WTC11 (cell line): ENCODE measurements around the gene ZBTB20. TPM values are rescaled to one million over a fixed set of nuclear protein-coding genes. Genes with fewer than 3 reads are reported as not detected.

ENCODE experiments used
- ATAC-seq: fragments of 200-7000 bp; cut with Tn5 transposase; 2 replicates; pipeline ENCODE4 v1.10.0; 2021; ENCODE audit warnings: mild to moderate bottlenecking, moderate library complexity
- CTCF ChIA-PET: fragments of 300-600 bp; sonication (Branson Sonifier 250); formaldehyde crosslinking; loops from one replicate; lab custom pipeline; 2021; ENCODE audit warnings: antibody characterized with exemption; lab: Charles Lee
- POLR2A ChIA-PET: fragments of 350-600 bp; sonication (Branson Sonifier 250); formaldehyde crosslinking; loops from one replicate; lab custom pipeline; 2021; ENCODE audit warnings: antibody characterized with exemption; lab: Charles Lee
- DNase-seq: peaks from one replicate; pipeline ENCODE4 v3.0.0; 2021; ENCODE audit warnings: low spot score
- H3K27ac Mint-ChIP-seq: 2 replicates; pipeline ENCODE4 v1.8.0; 2021; ENCODE audit warnings: mixed read lengths
- H3K27me3 Mint-ChIP-seq: 2 replicates; pipeline ENCODE4 v1.8.0; 2021; ENCODE audit warnings: low read depth, mild to moderate bottlenecking, moderate library complexity, mixed read lengths
- H3K36me3 Mint-ChIP-seq: 2 replicates; pipeline ENCODE4 v1.8.0; 2021; ENCODE audit warnings: mixed read lengths
- H3K4me1 Mint-ChIP-seq: 2 replicates; pipeline ENCODE4 v1.8.0; 2022; ENCODE audit warnings: mixed read lengths
- H3K4me3 Mint-ChIP-seq: 2 replicates; pipeline ENCODE4 v1.8.0; 2021; ENCODE audit warnings: mild to moderate bottlenecking, moderate library complexity, mixed read lengths
- H3K9me3 Mint-ChIP-seq: 2 replicates; pipeline ENCODE4 v1.8.0; 2021; ENCODE audit warnings: mixed read lengths
- CBFB ChIP-seq: sonication (generic); formaldehyde crosslinking; IDR thresholded peaks from 2 replicates; pipeline ENCODE4 v1.8.1; 2022; ENCODE audit warnings: mild to moderate bottlenecking, low read depth, missing genetic modification reagents
- ESRRA ChIP-seq: sonication (generic); formaldehyde crosslinking; IDR thresholded peaks from 2 replicates; pipeline ENCODE4 v1.8.1; 2022; ENCODE audit warnings: mild to moderate bottlenecking, missing genetic modification reagents, borderline replicate concordance
- ETV6 ChIP-seq: sonication (generic); formaldehyde crosslinking; IDR thresholded peaks from 2 replicates; pipeline ENCODE4 v1.8.1; 2022; ENCODE audit warnings: mild to moderate bottlenecking, missing genetic modification reagents
- FOXJ3 ChIP-seq: sonication (generic); formaldehyde crosslinking; IDR thresholded peaks from 2 replicates; pipeline ENCODE4 v1.9.0; 2021; ENCODE audit warnings: missing genetic modification reagents, mild to moderate bottlenecking, borderline replicate concordance
- GABPB1 ChIP-seq: sonication (generic); formaldehyde crosslinking; IDR thresholded peaks from 2 replicates; pipeline ENCODE4 v1.8.1; 2023; ENCODE audit warnings: mild to moderate bottlenecking, missing genetic modification reagents
- IRF2 ChIP-seq: sonication (generic); formaldehyde crosslinking; IDR thresholded peaks from 2 replicates; pipeline ENCODE4 v1.8.0; 2022; ENCODE audit warnings: low read depth, missing genetic modification reagents, borderline replicate concordance
- NR1H2 ChIP-seq: sonication (generic); formaldehyde crosslinking; IDR thresholded peaks from 2 replicates; pipeline ENCODE4 v1.9.0; 2021; ENCODE audit warnings: mild to moderate bottlenecking, moderate library complexity, missing genetic modification reagents
- RELA ChIP-seq: sonication (generic); formaldehyde crosslinking; IDR thresholded peaks from 2 replicates; pipeline ENCODE4 v1.8.1; 2022; ENCODE audit warnings: missing genetic modification reagents, mild to moderate bottlenecking, borderline replicate concordance
- TP53 ChIP-seq: sonication (generic); formaldehyde crosslinking; IDR thresholded peaks from 2 replicates; pipeline ENCODE4 v1.8.1; 2023; ENCODE audit warnings: mild to moderate bottlenecking, missing genetic modification reagents
- ZBTB21 ChIP-seq: sonication (generic); formaldehyde crosslinking; IDR thresholded peaks from 2 replicates; pipeline ENCODE4 v1.8.1; 2023; ENCODE audit warnings: mild to moderate bottlenecking, missing genetic modification reagents, borderline replicate concordance
- ZNF121 ChIP-seq: sonication (generic); formaldehyde crosslinking; IDR thresholded peaks from 2 replicates; pipeline ENCODE4 v1.8.0; 2023; ENCODE audit warnings: missing genetic modification reagents
- total RNA-seq: library from RNA; stranded (reverse); gene quantifications from 3 replicates; pipeline ENCODE4 v1.2.3, GENCODE V29; 2021
- TF ChIP-seq, protein P1 (sequence below): fragments of 250-450 bp; sonication (Bioruptor Pico); IDR thresholded peaks from 2 replicates; pipeline ENCODE4 v1.8.0; 2021; ENCODE audit warnings: mild to moderate bottlenecking
- TF ChIP-seq, protein P2 (sequence below): sonication (generic); formaldehyde crosslinking; IDR thresholded peaks from 2 replicates; pipeline ENCODE4 v1.8.1; 2022; ENCODE audit warnings: missing genetic modification reagents, borderline replicate concordance
- TF ChIP-seq, protein P3 (sequence below): sonication (generic); formaldehyde crosslinking; IDR thresholded peaks from 2 replicates; pipeline ENCODE4 v1.8.1; 2022; ENCODE audit warnings: mild to moderate bottlenecking, missing genetic modification reagents, moderate library complexity, borderline replicate concordance
- TF ChIP-seq, protein P4 (sequence below): sonication (generic); formaldehyde crosslinking; conservative IDR thresholded peaks from 2 replicates; pipeline ENCODE4 v1.8.1; 2023; ENCODE audit warnings: mild to moderate bottlenecking, low read depth, missing genetic modification reagents, moderate library complexity
- TF ChIP-seq, protein P5 (sequence below): fragments of 250-450 bp; sonication (Bioruptor Pico); IDR thresholded peaks from 2 replicates; pipeline ENCODE4 v1.9.0; 2021; ENCODE audit warnings: mild to moderate bottlenecking
- TF ChIP-seq, protein P6 (sequence below): sonication (generic); formaldehyde crosslinking; IDR thresholded peaks from 2 replicates; pipeline ENCODE4 v1.8.0; 2023; ENCODE audit warnings: missing genetic modification reagents, mild to moderate bottlenecking, borderline replicate concordance
- TF ChIP-seq, protein P7 (sequence below): sonication (generic); formaldehyde crosslinking; IDR thresholded peaks from 2 replicates; pipeline ENCODE4 v1.8.1; 2023; ENCODE audit warnings: mild to moderate bottlenecking, missing genetic modification reagents, moderate library complexity
- TF ChIP-seq, protein P8 (sequence below): fragments of 250-450 bp; sonication (Bioruptor Pico); IDR thresholded peaks from 2 replicates; pipeline ENCODE4 v2.1.2; 2022; ENCODE audit warnings: mild to moderate bottlenecking, moderate library complexity

ZBTB20 gene
- total RNA-seq, 1 experiment from 2014 or later: 1.5 TPM

DNA sequence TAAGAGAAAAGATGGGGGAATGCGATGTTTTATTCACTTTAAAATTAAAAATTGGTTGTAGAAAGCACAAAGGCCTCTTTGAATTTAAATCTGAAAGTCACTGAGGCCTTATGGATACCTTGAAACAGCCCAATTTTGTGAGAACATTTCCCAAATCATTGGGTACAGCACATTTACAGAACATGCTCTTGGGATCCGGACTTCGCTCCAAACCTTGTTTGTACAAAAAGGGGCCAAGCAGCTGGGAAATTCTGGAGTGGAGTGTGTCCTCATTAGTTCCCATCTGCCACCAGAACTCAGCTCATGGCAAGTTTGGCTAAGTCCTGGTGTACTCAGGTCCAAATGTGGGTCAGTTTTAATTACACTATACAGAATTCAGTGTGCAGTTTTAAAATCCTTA is 254.2 kb downstream of the ZBTB20 start (continued):
- TF ChIP-seq, protein P1, sequence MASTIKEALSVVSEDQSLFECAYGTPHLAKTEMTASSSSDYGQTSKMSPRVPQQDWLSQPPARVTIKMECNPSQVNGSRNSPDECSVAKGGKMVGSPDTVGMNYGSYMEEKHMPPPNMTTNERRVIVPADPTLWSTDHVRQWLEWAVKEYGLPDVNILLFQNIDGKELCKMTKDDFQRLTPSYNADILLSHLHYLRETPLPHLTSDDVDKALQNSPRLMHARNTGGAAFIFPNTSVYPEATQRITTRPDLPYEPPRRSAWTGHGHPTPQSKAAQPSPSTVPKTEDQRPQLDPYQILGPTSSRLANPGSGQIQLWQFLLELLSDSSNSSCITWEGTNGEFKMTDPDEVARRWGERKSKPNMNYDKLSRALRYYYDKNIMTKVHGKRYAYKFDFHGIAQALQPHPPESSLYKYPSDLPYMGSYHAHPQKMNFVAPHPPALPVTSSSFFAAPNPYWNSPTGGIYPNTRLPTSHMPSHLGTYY (CRISPR knock-in tag): no peak
- TF ChIP-seq ESRRA (CRISPR knock-in tag) (no peak), RELA (CRISPR knock-in tag) (no peak), GABPB1 (CRISPR knock-in tag) (no peak), NR1H2 (no peak), FOXJ3 (CRISPR knock-in tag) (no peak)
- TF ChIP-seq, protein P2, sequence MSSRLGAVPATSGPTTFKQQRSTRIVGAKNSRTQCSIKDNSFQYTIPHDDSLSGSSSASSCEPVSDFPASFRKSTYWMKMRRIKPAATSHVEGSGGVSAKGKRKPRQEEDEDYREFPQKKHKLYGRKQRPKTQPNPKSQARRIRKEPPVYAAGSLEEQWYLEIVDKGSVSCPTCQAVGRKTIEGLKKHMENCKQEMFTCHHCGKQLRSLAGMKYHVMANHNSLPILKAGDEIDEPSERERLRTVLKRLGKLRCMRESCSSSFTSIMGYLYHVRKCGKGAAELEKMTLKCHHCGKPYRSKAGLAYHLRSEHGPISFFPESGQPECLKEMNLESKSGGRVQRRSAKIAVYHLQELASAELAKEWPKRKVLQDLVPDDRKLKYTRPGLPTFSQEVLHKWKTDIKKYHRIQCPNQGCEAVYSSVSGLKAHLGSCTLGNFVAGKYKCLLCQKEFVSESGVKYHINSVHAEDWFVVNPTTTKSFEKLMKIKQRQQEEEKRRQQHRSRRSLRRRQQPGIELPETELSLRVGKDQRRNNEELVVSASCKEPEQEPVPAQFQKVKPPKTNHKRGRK: no peak
- TF ChIP-seq, protein P3, sequence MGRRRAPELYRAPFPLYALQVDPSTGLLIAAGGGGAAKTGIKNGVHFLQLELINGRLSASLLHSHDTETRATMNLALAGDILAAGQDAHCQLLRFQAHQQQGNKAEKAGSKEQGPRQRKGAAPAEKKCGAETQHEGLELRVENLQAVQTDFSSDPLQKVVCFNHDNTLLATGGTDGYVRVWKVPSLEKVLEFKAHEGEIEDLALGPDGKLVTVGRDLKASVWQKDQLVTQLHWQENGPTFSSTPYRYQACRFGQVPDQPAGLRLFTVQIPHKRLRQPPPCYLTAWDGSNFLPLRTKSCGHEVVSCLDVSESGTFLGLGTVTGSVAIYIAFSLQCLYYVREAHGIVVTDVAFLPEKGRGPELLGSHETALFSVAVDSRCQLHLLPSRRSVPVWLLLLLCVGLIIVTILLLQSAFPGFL (CRISPR knock-in tag): no peak
- TF ChIP-seq, protein P4, sequence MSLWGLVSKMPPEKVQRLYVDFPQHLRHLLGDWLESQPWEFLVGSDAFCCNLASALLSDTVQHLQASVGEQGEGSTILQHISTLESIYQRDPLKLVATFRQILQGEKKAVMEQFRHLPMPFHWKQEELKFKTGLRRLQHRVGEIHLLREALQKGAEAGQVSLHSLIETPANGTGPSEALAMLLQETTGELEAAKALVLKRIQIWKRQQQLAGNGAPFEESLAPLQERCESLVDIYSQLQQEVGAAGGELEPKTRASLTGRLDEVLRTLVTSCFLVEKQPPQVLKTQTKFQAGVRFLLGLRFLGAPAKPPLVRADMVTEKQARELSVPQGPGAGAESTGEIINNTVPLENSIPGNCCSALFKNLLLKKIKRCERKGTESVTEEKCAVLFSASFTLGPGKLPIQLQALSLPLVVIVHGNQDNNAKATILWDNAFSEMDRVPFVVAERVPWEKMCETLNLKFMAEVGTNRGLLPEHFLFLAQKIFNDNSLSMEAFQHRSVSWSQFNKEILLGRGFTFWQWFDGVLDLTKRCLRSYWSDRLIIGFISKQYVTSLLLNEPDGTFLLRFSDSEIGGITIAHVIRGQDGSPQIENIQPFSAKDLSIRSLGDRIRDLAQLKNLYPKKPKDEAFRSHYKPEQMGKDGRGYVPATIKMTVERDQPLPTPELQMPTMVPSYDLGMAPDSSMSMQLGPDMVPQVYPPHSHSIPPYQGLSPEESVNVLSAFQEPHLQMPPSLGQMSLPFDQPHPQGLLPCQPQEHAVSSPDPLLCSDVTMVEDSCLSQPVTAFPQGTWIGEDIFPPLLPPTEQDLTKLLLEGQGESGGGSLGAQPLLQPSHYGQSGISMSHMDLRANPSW: no peak

DNA sequence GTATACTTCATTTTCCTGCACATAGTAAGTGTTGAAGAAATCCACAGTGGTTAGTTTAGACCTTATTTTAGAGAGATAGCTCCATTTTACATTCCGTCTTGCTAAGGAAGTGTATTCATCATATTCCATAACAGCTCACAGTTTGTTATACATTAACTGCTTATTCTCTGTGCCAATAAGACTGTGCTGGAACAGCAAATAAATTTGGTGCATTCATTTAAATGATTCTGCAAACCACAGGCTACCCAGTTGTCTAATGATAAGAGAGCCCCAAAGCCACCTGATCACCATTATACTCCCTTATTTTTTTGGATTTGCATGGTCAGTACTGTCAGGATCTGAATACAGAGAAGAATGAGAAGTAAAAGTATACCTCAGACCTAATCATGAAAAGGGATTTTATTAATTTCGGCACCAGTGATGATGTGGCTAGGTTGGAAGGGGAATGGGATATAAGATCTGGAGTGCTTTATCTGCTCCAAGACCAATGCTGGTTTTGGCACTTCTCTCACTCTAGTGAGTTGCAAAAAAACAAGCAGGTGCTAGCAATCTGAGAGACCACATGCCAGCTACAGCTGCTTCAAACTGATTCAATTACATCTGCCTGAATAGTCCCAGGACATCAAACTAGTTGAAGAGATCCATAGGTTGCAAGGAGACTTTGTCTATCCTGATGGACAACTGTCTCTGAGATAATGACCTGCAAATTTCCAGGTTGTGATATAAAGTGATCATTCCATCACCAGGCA is 254.8 kb downstream of the ZBTB20 start:
- H3K27me3 Mint-ChIP-seq: no peaks in the 10 kb centered on the region
- ATAC-seq: no peak
- H3K9me3 Mint-ChIP-seq: no peaks in the 10 kb centered on the region
- no peak overlapping the region for H3K4me3 Mint-ChIP-seq
- POLR2A ChIA-PET: interaction anchor here (0.5 kb wide), 1 partner anchor 217 kb away, joined by 3 read pairs; no protein-coding TSS in a partner anchor
- CTCF ChIA-PET: no interaction called here
- H3K27ac Mint-ChIP-seq: no peak overlapping the region
- TF ChIP-seq, protein P5, sequence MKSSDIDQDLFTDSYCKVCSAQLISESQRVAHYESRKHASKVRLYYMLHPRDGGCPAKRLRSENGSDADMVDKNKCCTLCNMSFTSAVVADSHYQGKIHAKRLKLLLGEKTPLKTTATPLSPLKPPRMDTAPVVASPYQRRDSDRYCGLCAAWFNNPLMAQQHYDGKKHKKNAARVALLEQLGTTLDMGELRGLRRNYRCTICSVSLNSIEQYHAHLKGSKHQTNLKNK (CRISPR knock-in tag): no peak
- TF ChIP-seq FOXJ3 (CRISPR knock-in tag) (no peak), ZBTB21 (no peak), TP53 (CRISPR knock-in tag) (no peak), ETV6 (CRISPR knock-in tag) (no peak), ZNF121 (no peak), IRF2 (no peak), CBFB (CRISPR knock-in tag) (no peak)
- TF ChIP-seq, protein P6, sequence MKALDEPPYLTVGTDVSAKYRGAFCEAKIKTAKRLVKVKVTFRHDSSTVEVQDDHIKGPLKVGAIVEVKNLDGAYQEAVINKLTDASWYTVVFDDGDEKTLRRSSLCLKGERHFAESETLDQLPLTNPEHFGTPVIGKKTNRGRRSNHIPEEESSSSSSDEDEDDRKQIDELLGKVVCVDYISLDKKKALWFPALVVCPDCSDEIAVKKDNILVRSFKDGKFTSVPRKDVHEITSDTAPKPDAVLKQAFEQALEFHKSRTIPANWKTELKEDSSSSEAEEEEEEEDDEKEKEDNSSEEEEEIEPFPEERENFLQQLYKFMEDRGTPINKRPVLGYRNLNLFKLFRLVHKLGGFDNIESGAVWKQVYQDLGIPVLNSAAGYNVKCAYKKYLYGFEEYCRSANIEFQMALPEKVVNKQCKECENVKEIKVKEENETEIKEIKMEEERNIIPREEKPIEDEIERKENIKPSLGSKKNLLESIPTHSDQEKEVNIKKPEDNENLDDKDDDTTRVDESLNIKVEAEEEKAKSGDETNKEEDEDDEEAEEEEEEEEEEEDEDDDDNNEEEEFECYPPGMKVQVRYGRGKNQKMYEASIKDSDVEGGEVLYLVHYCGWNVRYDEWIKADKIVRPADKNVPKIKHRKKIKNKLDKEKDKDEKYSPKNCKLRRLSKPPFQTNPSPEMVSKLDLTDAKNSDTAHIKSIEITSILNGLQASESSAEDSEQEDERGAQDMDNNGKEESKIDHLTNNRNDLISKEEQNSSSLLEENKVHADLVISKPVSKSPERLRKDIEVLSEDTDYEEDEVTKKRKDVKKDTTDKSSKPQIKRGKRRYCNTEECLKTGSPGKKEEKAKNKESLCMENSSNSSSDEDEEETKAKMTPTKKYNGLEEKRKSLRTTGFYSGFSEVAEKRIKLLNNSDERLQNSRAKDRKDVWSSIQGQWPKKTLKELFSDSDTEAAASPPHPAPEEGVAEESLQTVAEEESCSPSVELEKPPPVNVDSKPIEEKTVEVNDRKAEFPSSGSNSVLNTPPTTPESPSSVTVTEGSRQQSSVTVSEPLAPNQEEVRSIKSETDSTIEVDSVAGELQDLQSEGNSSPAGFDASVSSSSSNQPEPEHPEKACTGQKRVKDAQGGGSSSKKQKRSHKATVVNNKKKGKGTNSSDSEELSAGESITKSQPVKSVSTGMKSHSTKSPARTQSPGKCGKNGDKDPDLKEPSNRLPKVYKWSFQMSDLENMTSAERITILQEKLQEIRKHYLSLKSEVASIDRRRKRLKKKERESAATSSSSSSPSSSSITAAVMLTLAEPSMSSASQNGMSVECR (CRISPR knock-in tag): no peak
- TF ChIP-seq, protein P7, sequence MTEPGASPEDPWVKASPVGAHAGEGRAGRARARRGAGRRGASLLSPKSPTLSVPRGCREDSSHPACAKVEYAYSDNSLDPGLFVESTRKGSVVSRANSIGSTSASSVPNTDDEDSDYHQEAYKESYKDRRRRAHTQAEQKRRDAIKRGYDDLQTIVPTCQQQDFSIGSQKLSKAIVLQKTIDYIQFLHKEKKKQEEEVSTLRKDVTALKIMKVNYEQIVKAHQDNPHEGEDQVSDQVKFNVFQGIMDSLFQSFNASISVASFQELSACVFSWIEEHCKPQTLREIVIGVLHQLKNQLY: no peak
- TF ChIP-seq, protein P8, sequence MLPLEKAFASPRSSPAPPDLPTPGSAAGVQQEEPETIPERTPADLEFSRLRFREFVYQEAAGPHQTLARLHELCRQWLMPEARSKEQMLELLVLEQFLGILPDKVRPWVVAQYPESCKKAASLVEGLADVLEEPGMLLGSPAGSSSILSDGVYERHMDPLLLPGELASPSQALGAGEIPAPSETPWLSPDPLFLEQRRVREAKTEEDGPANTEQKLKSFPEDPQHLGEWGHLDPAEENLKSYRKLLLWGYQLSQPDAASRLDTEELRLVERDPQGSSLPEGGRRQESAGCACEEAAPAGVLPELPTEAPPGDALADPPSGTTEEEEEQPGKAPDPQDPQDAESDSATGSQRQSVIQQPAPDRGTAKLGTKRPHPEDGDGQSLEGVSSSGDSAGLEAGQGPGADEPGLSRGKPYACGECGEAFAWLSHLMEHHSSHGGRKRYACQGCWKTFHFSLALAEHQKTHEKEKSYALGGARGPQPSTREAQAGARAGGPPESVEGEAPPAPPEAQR: no peak
- no peak for DNase-seq
- H3K4me1 Mint-ChIP-seq: 0 out of 2 replicates have a peak, but pooled peaks cover 3% of the 10 kb centered on the region
- no peaks in the 10 kb centered on the region for H3K36me3 Mint-ChIP-seq
